Hepatocyte (in vitro differentiated cells): ENCODE results near the gene TNS3.

Experiments
- CTCF ChIP-seq: fragments of 200-600 bp; sonication (generic); IDR thresholded peaks from 2 replicates; pipeline ENCODE4 v1.5.1; 2016; ENCODE audit warnings: antibody characterized with exemption, mild to moderate bottlenecking; ENCODE audit not compliant: poor library complexity
- EZH2phosphoT487 ChIP-seq: fragments of 200-600 bp; sonication (generic); IDR thresholded peaks from one replicate; pipeline ENCODE4 v1.6.1; 2018; ENCODE audit warnings: antibody characterized with exemption, mild to moderate bottlenecking, low read depth, moderate library complexity; ENCODE audit not compliant: unreplicated experiment, severe bottlenecking

GRCh38 chr7:47327698-47328391 is 254.1 kb downstream of the TNS3 start:
- no peak for TF ChIP-seq CTCF
- TF ChIP-seq EZH2phosphoT487: no peak
